H9 (cell line): ENCODE data around the gene NTSR1. TPM values are rescaled to one million over a fixed set of nuclear protein-coding genes. Genes with fewer than 3 reads are reported as not detected.

Source experiments
- DNase-seq: peaks from one replicate; pipeline ENCODE4 v3.0.0-alpha.2; 2017
- H2AFZ ChIP-seq: one replicate; pipeline ENCODE4 v1.6.1; 2013; ENCODE audit warnings: mild to moderate bottlenecking, low read length, control low read depth, moderate library complexity
- H2AK5ac ChIP-seq: 2 replicates; pipeline ENCODE4 v1.6.1; 2013; ENCODE audit warnings: low read length, control low read depth, mixed read lengths; ENCODE audit not compliant: insufficient read length
- H2BK120ac ChIP-seq: one replicate; pipeline ENCODE4 v1.6.1; 2013; ENCODE audit warnings: low read depth, mild to moderate bottlenecking, low read length, control low read depth, inconsistent platforms; ENCODE audit not compliant: poor library complexity, severe bottlenecking
- H2BK12ac ChIP-seq: 2 replicates; pipeline ENCODE4 v1.6.1; 2013; ENCODE audit warnings: low read length, control low read depth, mixed read lengths, low read depth; ENCODE audit not compliant: insufficient read length
- H2BK15ac ChIP-seq: 2 replicates; pipeline ENCODE4 v1.6.1; 2013; ENCODE audit warnings: low read depth, low read length, control low read depth
- H2BK20ac ChIP-seq: one replicate; pipeline ENCODE4 v1.6.1; 2013; ENCODE audit warnings: low read depth, mild to moderate bottlenecking, low read length, control low read depth, inconsistent platforms; ENCODE audit not compliant: poor library complexity, severe bottlenecking
- H2BK5ac ChIP-seq: 2 replicates; pipeline ENCODE4 v1.6.1; 2013; ENCODE audit warnings: low read length, control low read depth, mixed read lengths; ENCODE audit not compliant: insufficient read length
- H3K14ac ChIP-seq: 2 replicates; pipeline ENCODE4 v1.6.1; 2013; ENCODE audit warnings: low read length, control low read depth; ENCODE audit not compliant: insufficient read depth
- H3K18ac ChIP-seq: 2 replicates; pipeline ENCODE4 v1.6.1; 2013; ENCODE audit warnings: low read depth, mild to moderate bottlenecking, mixed read lengths, low read length, control low read depth; ENCODE audit not compliant: insufficient read length
- H3K23ac ChIP-seq: 2 replicates; pipeline ENCODE4 v1.6.1; 2013; ENCODE audit warnings: low read length, control low read depth, mixed read lengths, low read depth; ENCODE audit not compliant: insufficient read length
- H3K23me2 ChIP-seq: 2 replicates; pipeline ENCODE4 v1.6.1; 2013; ENCODE audit warnings: low read depth, mild to moderate bottlenecking, mixed read lengths, low read length, control low read depth; ENCODE audit not compliant: insufficient read length, poor library complexity, severe bottlenecking
- H3K27ac ChIP-seq: 2 replicates; pipeline ENCODE4 v1.5.1; 2013; ENCODE audit warnings: low read length, control low read depth, mixed read lengths, low read depth; ENCODE audit not compliant: insufficient read length
- H3K27me3 ChIP-seq: 2 replicates; pipeline ENCODE4 v1.6.1; 2013; ENCODE audit warnings: low read length, control low read depth, inconsistent platforms; ENCODE audit not compliant: insufficient read depth
- H3K4ac ChIP-seq: 2 replicates; pipeline ENCODE4 v1.6.1; 2013; ENCODE audit warnings: low read depth, mild to moderate bottlenecking, control low read depth, inconsistent platforms, low read length, moderate library complexity
- H3K4me1 ChIP-seq: 2 replicates; pipeline ENCODE4 v1.6.1; 2013; ENCODE audit warnings: low read length, control low read depth, inconsistent platforms; ENCODE audit not compliant: insufficient read depth
- H3K4me2 ChIP-seq: 2 replicates; pipeline ENCODE4 v1.6.1; 2013; ENCODE audit warnings: low read length, control low read depth, mixed read lengths; ENCODE audit not compliant: insufficient read length, insufficient read depth
- H3K56ac ChIP-seq: 2 replicates; pipeline ENCODE4 v1.6.1; 2013; ENCODE audit warnings: low read depth, mild to moderate bottlenecking, mixed read lengths, low read length, control low read depth; ENCODE audit not compliant: insufficient read length
- H3K79me1 ChIP-seq: 2 replicates; pipeline ENCODE4 v1.6.1; 2013; ENCODE audit warnings: low read depth, mild to moderate bottlenecking, moderate library complexity, low read length, control low read depth, inconsistent platforms; ENCODE audit not compliant: insufficient read depth, poor library complexity, severe bottlenecking
- H3K79me2 ChIP-seq: 2 replicates; pipeline ENCODE4 v1.6.1; 2013; ENCODE audit warnings: low read length, control low read depth, inconsistent platforms; ENCODE audit not compliant: insufficient read depth
- H3K9ac ChIP-seq: 2 replicates; pipeline ENCODE4 v1.6.1; 2013; ENCODE audit warnings: low read length, control low read depth, mixed read lengths; ENCODE audit not compliant: insufficient read length; ENCODE audit errors: extremely low read depth
- H3K9me3 ChIP-seq: one replicate; pipeline ENCODE4 v1.6.1; 2013; ENCODE audit warnings: low read depth, low read length, inconsistent platforms; ENCODE audit not compliant: control insufficient read depth
- H3T11ph ChIP-seq: one replicate; pipeline ENCODE4 v1.6.1; 2013; ENCODE audit warnings: mild to moderate bottlenecking, low read length, control low read depth, inconsistent platforms
- H4K20me1 ChIP-seq: one replicate; pipeline ENCODE4 v1.6.1; 2013; ENCODE audit not compliant: control insufficient read depth, insufficient read length, insufficient read depth
- H4K5ac ChIP-seq: 2 replicates; pipeline ENCODE4 v1.6.1; 2013; ENCODE audit warnings: low read depth, mild to moderate bottlenecking, mixed read lengths, low read length, control low read depth; ENCODE audit not compliant: insufficient read length
- H4K8ac ChIP-seq: replicated peaks from 2 replicates; pipeline ENCODE4 v1.6.1; 2013; ENCODE audit warnings: low read length, control low read depth, mixed read lengths, low read depth; ENCODE audit not compliant: insufficient read length
- H4K91ac ChIP-seq: 2 replicates; pipeline ENCODE4 v1.6.1; 2013; ENCODE audit warnings: low read depth, mild to moderate bottlenecking, moderate library complexity, mixed read lengths, low read length, control low read depth; ENCODE audit not compliant: insufficient read length
- H3K27ac Mint-ChIP-seq, 3 experiments: 2 replicates in 2 of 3; 3 replicates in 1 of 3; pipeline ENCODE4 v1.8.0; 2020 to 2021; ENCODE audit warnings: mixed read lengths in 3 of 3, mild to moderate bottlenecking in 1 of 3, moderate library complexity in 1 of 3
- H3K27me3 Mint-ChIP-seq: 2 replicates; pipeline ENCODE4 v1.8.0; 2021; ENCODE audit warnings: low read depth, mild to moderate bottlenecking, moderate library complexity, mixed read lengths
- H3K36me3 Mint-ChIP-seq, 3 experiments: 2 replicates in 2 of 3; 3 replicates in 1 of 3; pipeline ENCODE4 v1.8.0; 2020 to 2021; ENCODE audit warnings: low read depth in 3 of 3, mixed read lengths in 3 of 3; ENCODE audit not compliant: insufficient read depth in 1 of 3
- H3K4me1 Mint-ChIP-seq, 2 experiments: 2 replicates each; pipeline ENCODE4 v1.8.0; 2020; ENCODE audit warnings: mixed read lengths in 2 of 2
- H3K4me3 Mint-ChIP-seq, 2 experiments: 2 replicates in 1 of 2; 3 replicates in 1 of 2; pipeline ENCODE4 v1.8.0; 2020 to 2021; ENCODE audit warnings: mild to moderate bottlenecking in 2 of 2, mixed read lengths in 2 of 2, moderate library complexity in 1 of 2
- H3K9me3 Mint-ChIP-seq, 2 experiments: 2 replicates in 1 of 2; 3 replicates in 1 of 2; pipeline ENCODE4 v1.8.0; 2020; ENCODE audit warnings: mild to moderate bottlenecking in 2 of 2, mixed read lengths in 2 of 2, moderate library complexity in 1 of 2
- WGBS: extraction: QIAGEN DNeasy Blood & Tissue Kit; methylation state at CpG from one replicate; pipeline ENCODE4 v1.1.7; 2013; ENCODE audit warnings: missing lambda C conversion rate, low lambda C conversion rate, mixed read lengths; ENCODE audit not compliant: insufficient read length; ENCODE audit errors: extremely low coverage; 5-methylcytosine and 5-hydroxymethylcytosine counted together
- total RNA-seq: library from RNA; stranded (reverse); gene quantifications from 2 replicates; pipeline ENCODE4 v1.2.1, GENCODE V29; 2021
- TF ChIP-seq, protein P1 (sequence below): fragments of 200-600 bp; sonication (generic); conservative IDR thresholded peaks from 3 replicates; pipeline ENCODE4 v1.8.0; 2021; ENCODE audit warnings: antibody characterized with exemption, mild to moderate bottlenecking

Gene NTSR1
- total RNA-seq, 1 experiment from 2014 or later = 0.11 TPM

GRCh38 chr20:62768551-62769287 is 60.1 kb downstream of the NTSR1 start:
- H4K20me1 ChIP-seq = no peaks in the 10 kb centered on the region
- no peak overlapping the region for H2BK20ac ChIP-seq
- H2BK5ac ChIP-seq = no peak overlapping the region
- no peak overlapping the region for H4K5ac ChIP-seq
- no peaks in the 10 kb centered on the region for H3K79me2 ChIP-seq
- H2BK120ac ChIP-seq = no peak overlapping the region
- H3K4me1 Mint-ChIP-seq = peaks cover 2 to 16% of the 10 kb centered on the region in 2 experiments; a peak in 3 of 4 replicates
- H3K4me1 ChIP-seq = no peaks in the 10 kb centered on the region
- no peak overlapping the region for H3K9ac ChIP-seq
- H2AFZ ChIP-seq = no peak overlapping the region
- H3K9me3 Mint-ChIP-seq = no peaks in the 10 kb centered on the region; a peak in 1 of 5 replicates
- no peaks in the 10 kb centered on the region for H3K27me3 ChIP-seq
- no peak overlapping the region for H4K8ac ChIP-seq
- DNase-seq = no peak
- no peaks in the 10 kb centered on the region for H3K23me2 ChIP-seq
- H2BK12ac ChIP-seq = no peak overlapping the region
- H3K9me3 ChIP-seq = no peaks in the 10 kb centered on the region
- no peak overlapping the region for H3K18ac ChIP-seq
- H3T11ph ChIP-seq = no peak overlapping the region
- H2AK5ac ChIP-seq = no peak overlapping the region
- H3K27ac Mint-ChIP-seq = no peak overlapping the region; a peak in 2 of 7 replicates
- H4K91ac ChIP-seq = no peak overlapping the region
- TF ChIP-seq, protein P1, sequence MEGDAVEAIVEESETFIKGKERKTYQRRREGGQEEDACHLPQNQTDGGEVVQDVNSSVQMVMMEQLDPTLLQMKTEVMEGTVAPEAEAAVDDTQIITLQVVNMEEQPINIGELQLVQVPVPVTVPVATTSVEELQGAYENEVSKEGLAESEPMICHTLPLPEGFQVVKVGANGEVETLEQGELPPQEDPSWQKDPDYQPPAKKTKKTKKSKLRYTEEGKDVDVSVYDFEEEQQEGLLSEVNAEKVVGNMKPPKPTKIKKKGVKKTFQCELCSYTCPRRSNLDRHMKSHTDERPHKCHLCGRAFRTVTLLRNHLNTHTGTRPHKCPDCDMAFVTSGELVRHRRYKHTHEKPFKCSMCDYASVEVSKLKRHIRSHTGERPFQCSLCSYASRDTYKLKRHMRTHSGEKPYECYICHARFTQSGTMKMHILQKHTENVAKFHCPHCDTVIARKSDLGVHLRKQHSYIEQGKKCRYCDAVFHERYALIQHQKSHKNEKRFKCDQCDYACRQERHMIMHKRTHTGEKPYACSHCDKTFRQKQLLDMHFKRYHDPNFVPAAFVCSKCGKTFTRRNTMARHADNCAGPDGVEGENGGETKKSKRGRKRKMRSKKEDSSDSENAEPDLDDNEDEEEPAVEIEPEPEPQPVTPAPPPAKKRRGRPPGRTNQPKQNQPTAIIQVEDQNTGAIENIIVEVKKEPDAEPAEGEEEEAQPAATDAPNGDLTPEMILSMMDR = no peak
- H3K27me3 Mint-ChIP-seq = peaks cover 10% of the 10 kb centered on the region
- H2BK15ac ChIP-seq = no peak overlapping the region
- H3K4me2 ChIP-seq = no peak overlapping the region
- no peak overlapping the region for H3K4ac ChIP-seq
- H3K79me1 ChIP-seq = no peaks in the 10 kb centered on the region
- no peak overlapping the region for H3K4me3 Mint-ChIP-seq
- H3K23ac ChIP-seq = no peak overlapping the region
- no peaks in the 10 kb centered on the region for H3K36me3 Mint-ChIP-seq
- H3K56ac ChIP-seq = no peak overlapping the region
- H3K14ac ChIP-seq = no peak overlapping the region; the same call in 1 of the 2 replicates
- no CpG with 5 or more reads among the region's 21 CpGs for whole genome bisulfite sequencing
- H3K27ac ChIP-seq = no peak overlapping the region
